Spleen (tissue), 7 donors: Measurements from ENCODE around the gene AAK1.

ENCODE experiments used
- POLR2A ChIP-seq, 3 donors: fragments of 450-650 bp; IDR thresholded peaks; one replicate each; pipeline ENCODE4 v1.5.1; 2017; ENCODE audit warnings: antibody characterized with exemption in 3 of 3, mild to moderate bottlenecking in 1 of 3
- TF ChIP-seq, protein P1 (sequence below), 11 experiments: fragments of 200-600 bp in 7 of 11; fragments of 450-650 bp in 4 of 11; sonication (generic) in 4 of 11; IDR thresholded peaks in 8 of 11; conservative IDR thresholded peaks in 3 of 11; 1 replicate in 7 of 11; 2 replicates in 4 of 11; pipeline versions ENCODE4 v1.4.0 to v1.8.0; 2016 to 2021; ENCODE audit warnings: antibody characterized with exemption in 11 of 11, inconsistent platforms in 4 of 11, mild to moderate bottlenecking in 1 of 11
- donor health status: DM: no; HTN: no; CAD: no; lungs with moderate emphysema.
- donor health status: DM: no; HTN: no; CAD: no.
- donor health status: DM: no; HTN: no; CAD: no.

DNA sequence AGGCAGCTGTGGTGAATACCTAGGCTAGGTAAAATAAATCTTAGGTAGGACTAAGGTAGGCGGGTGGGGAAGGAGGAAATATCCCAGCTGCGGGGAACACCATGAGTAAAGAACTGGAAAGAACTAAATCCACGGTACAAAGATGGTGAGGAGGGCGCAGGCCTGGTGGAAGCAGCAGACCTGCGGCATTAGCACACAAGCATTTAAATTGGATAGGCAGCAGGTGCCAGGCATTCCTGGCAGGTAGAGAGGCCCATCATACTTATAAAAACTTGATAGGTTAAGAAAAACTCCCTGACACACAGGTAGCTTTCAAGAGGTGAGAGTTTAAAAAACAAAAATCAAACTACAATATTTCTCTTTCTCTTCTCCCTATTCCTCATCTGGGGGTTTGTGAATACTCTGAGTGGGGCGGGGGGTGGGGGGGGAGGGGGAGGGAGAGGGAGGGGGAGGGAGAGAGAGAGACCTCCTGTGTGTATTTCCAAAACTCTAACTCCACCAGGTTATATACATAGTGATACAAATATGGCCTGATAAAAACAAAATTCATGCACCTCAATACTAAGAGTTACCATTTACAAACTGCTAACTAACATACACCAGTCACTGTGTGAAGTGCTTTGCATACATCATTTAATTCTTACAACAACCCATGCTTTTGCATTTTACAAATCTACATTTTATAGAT is 13.5 kb downstream of the AAK1 start:
- TF ChIP-seq, protein P1, sequence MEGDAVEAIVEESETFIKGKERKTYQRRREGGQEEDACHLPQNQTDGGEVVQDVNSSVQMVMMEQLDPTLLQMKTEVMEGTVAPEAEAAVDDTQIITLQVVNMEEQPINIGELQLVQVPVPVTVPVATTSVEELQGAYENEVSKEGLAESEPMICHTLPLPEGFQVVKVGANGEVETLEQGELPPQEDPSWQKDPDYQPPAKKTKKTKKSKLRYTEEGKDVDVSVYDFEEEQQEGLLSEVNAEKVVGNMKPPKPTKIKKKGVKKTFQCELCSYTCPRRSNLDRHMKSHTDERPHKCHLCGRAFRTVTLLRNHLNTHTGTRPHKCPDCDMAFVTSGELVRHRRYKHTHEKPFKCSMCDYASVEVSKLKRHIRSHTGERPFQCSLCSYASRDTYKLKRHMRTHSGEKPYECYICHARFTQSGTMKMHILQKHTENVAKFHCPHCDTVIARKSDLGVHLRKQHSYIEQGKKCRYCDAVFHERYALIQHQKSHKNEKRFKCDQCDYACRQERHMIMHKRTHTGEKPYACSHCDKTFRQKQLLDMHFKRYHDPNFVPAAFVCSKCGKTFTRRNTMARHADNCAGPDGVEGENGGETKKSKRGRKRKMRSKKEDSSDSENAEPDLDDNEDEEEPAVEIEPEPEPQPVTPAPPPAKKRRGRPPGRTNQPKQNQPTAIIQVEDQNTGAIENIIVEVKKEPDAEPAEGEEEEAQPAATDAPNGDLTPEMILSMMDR (IDR thresholded peaks at IDR 0.05 in 8 of 11, conservative IDR thresholded peaks at IDR 0.05 in 3 of 11) = no peak
- TF ChIP-seq POLR2A (IDR thresholded peaks at IDR 0.05) = no peak
